Neuronal stem cell (in vitro differentiated cells): ENCODE measurements around the gene ZNF254.

Experiments used
- DNase-seq: peaks from one replicate; pipeline ENCODE4 v3.0.0-alpha.2; 2013; ENCODE audit warnings: low spot score
- H2AFZ ChIP-seq: one replicate; pipeline ENCODE4 v1.6.1; 2013; ENCODE audit warnings: mild to moderate bottlenecking, low read length, inconsistent platforms
- H2AK5ac ChIP-seq: 2 replicates; pipeline ENCODE4 v1.6.1; 2013; ENCODE audit warnings: low read depth, mild to moderate bottlenecking, inconsistent platforms, low read length, moderate library complexity, mixed read lengths
- H2BK120ac ChIP-seq: 2 replicates; pipeline ENCODE4 v1.6.1; 2013; ENCODE audit warnings: low read depth, mild to moderate bottlenecking, inconsistent platforms, low read length, moderate library complexity, mixed read lengths
- H2BK12ac ChIP-seq: one replicate; pipeline ENCODE4 v1.6.1; 2013; ENCODE audit warnings: low read length, inconsistent platforms
- H2BK15ac ChIP-seq: 2 replicates; pipeline ENCODE4 v1.6.1; 2013; ENCODE audit warnings: mild to moderate bottlenecking, low read length, inconsistent platforms, mixed read lengths
- H2BK5ac ChIP-seq: one replicate; pipeline ENCODE4 v1.6.1; 2013; ENCODE audit warnings: inconsistent platforms, mild to moderate bottlenecking, low read length, moderate library complexity
- H3K14ac ChIP-seq: one replicate; pipeline ENCODE4 v1.6.1; 2013; ENCODE audit warnings: low read length, inconsistent platforms
- H3K18ac ChIP-seq: 2 replicates; pipeline ENCODE4 v1.6.1; 2013; ENCODE audit warnings: low read length, inconsistent platforms
- H3K23ac ChIP-seq: 2 replicates; pipeline ENCODE4 v1.6.1; 2013; ENCODE audit warnings: low read depth, mild to moderate bottlenecking, mixed read lengths, low read length, inconsistent platforms; ENCODE audit not compliant: poor library complexity
- H3K27ac ChIP-seq: replicated peaks from 3 replicates; pipeline ENCODE4 v1.5.1; 2013; ENCODE audit warnings: low read length, inconsistent platforms
- H3K27me3 ChIP-seq, 3 experiments: 2 replicates each; pipeline ENCODE4 v1.6.1; 2013; ENCODE audit warnings: low read length in 3 of 3, mild to moderate bottlenecking in 2 of 3, inconsistent platforms in 1 of 3, low read depth in 1 of 3, mixed read lengths in 1 of 3, moderate library complexity in 1 of 3; ENCODE audit not compliant: control insufficient read depth in 3 of 3, insufficient read depth in 3 of 3
- H3K36me3 ChIP-seq, 2 donors: replicated peaks in 1 of 2; 2 replicates each; pipeline ENCODE4 v1.6.1; 2013; ENCODE audit warnings: low read length in 2 of 2; ENCODE audit not compliant: control insufficient read depth in 2 of 2, insufficient read depth in 2 of 2
- H3K4ac ChIP-seq: 2 replicates; pipeline ENCODE4 v1.6.1; 2013; ENCODE audit warnings: inconsistent platforms, mild to moderate bottlenecking, low read length, moderate library complexity
- H3K4me1 ChIP-seq, 2 donors: 1 replicate in 1 of 2; 2 replicates in 1 of 2; pipeline ENCODE4 v1.6.1; 2013; ENCODE audit warnings: low read length in 2 of 2, low read depth in 1 of 2; ENCODE audit not compliant: control insufficient read depth in 2 of 2, insufficient read depth in 1 of 2
- H3K4me2 ChIP-seq: one replicate; pipeline ENCODE4 v1.6.1; 2013; ENCODE audit warnings: mild to moderate bottlenecking, low read length, inconsistent platforms; ENCODE audit not compliant: insufficient read depth, poor library complexity, severe bottlenecking
- H3K4me3 ChIP-seq, 2 donors: 2 replicates each; pipeline ENCODE4 v1.5.1; 2013; ENCODE audit warnings: low read length in 2 of 2, mild to moderate bottlenecking in 2 of 2, inconsistent platforms in 1 of 2, moderate library complexity in 1 of 2
- H3K79me1 ChIP-seq: one replicate; pipeline ENCODE4 v1.6.1; 2013; ENCODE audit warnings: low read depth, mild to moderate bottlenecking, inconsistent platforms, low read length, moderate library complexity
- H3K9ac ChIP-seq: one replicate; pipeline ENCODE4 v1.6.1; 2013; ENCODE audit warnings: mild to moderate bottlenecking, low read depth, low read length, inconsistent platforms; ENCODE audit not compliant: poor library complexity
- H3K9me3 ChIP-seq, 2 donors: replicated peaks in 1 of 2; 2 replicates each; pipeline versions ENCODE3 to v1.6.1; 2013; ENCODE audit warnings: low read length in 2 of 2, mild to moderate bottlenecking in 2 of 2, inconsistent platforms in 1 of 2, low read depth in 1 of 2, mixed read lengths in 1 of 2, moderate library complexity in 1 of 2; ENCODE audit not compliant: control insufficient read depth in 2 of 2, insufficient read depth in 1 of 2
- H4K8ac ChIP-seq: one replicate; pipeline ENCODE4 v1.6.1; 2013; ENCODE audit warnings: low read depth, mild to moderate bottlenecking, inconsistent platforms, low read length, moderate library complexity
- H4K91ac ChIP-seq: one replicate; pipeline ENCODE4 v1.6.1; 2013; ENCODE audit warnings: low read length, low read depth, mild to moderate bottlenecking, inconsistent platforms; ENCODE audit not compliant: poor library complexity
- WGBS, 2 donors: extraction: QIAGEN DNeasy Blood & Tissue Kit; methylation state at CpG; one replicate each; pipeline ENCODE4 v1.1.7; 2013; ENCODE audit warnings: missing lambda C conversion rate in 2 of 2, mixed read lengths in 1 of 2; ENCODE audit not compliant: insufficient read length in 2 of 2, insufficient replicate concordance in 1 of 2; ENCODE audit errors: extremely low coverage in 2 of 2; 5-methylcytosine and 5-hydroxymethylcytosine counted together

Gene ZNF254

GRCh38 chr19:24064175-24064574 lies 22.8 kb upstream of the ZNF254 start:
- Histone ChIP-seq H3K4ac (no peak overlapping the region), H3K9me3 (no peaks in the 10 kb centered on the region), H3K79me1 (no peaks in the 10 kb centered on the region), H3K27ac (no peak overlapping the region), H2AFZ (no peak overlapping the region), H3K9ac (no peak overlapping the region), H3K27me3 (no peaks in the 10 kb centered on the region), H3K23ac (no peak overlapping the region), H3K4me2 (no peak overlapping the region), H4K91ac (no peak overlapping the region), H4K8ac (no peak overlapping the region), H3K14ac (no peak overlapping the region), H3K4me1 (no peaks in the 10 kb centered on the region), H3K18ac (no peak overlapping the region), H3K4me3 (no peak overlapping the region), H2BK12ac (no peak overlapping the region), H2BK5ac (no peak overlapping the region), H2BK120ac (no peak overlapping the region), H2AK5ac (no peak overlapping the region), H2BK15ac (no peak overlapping the region), H3K36me3 (peaks cover 34 to 94% of the 10 kb centered on the region in 2 donors)
- no peak for DNase-seq
- no CpG with 5 or more reads among the region's 1 CpG for WGBS, 2 donors

- no peak overlapping the region for H2BK120ac ChIP-seq
- no peak overlapping the region for H3K18ac ChIP-seq
- no peak overlapping the region for H3K9ac ChIP-seq
- peaks cover 25 to 91% of the 10 kb centered on the region in 2 donors for H3K36me3 ChIP-seq
- no peaks in the 10 kb centered on the region for H3K4me1 ChIP-seq
- no peak overlapping the region for H2BK5ac ChIP-seq
- no peak overlapping the region for H2AFZ ChIP-seq
- no CpG with 5 or more reads among the region's 1 CpG for WGBS, 2 donors
- H3K79me1 ChIP-seq: no peaks in the 10 kb centered on the region
- no peak overlapping the region for H3K27ac ChIP-seq
- H2AK5ac ChIP-seq: no peak overlapping the region
- H2BK15ac ChIP-seq: no peak overlapping the region
- H3K4ac ChIP-seq: no peak overlapping the region
- no peak overlapping the region for H4K91ac ChIP-seq
- no peak overlapping the region for H2BK12ac ChIP-seq
- no peak overlapping the region for H3K4me3 ChIP-seq
- no peaks in the 10 kb centered on the region for H3K9me3 ChIP-seq
- no peak overlapping the region for H4K8ac ChIP-seq
- H3K27me3 ChIP-seq: no peaks in the 10 kb centered on the region
- DNase-seq: no peak
- no peak overlapping the region for H3K14ac ChIP-seq
- H3K23ac ChIP-seq: no peak overlapping the region
- no peak overlapping the region for H3K4me2 ChIP-seq
Observed at GRCh38 chr19:24065243-24065642, 21.7 kb upstream of the ZNF254 start.

- no peak for DNase-seq
- H3K4me2 ChIP-seq: no peak overlapping the region
- no peak overlapping the region for H2BK120ac ChIP-seq
- H3K36me3 ChIP-seq: peaks cover 23 to 91% of the 10 kb centered on the region in 2 donors
- H3K27me3 ChIP-seq: no peaks in the 10 kb centered on the region
- no peak overlapping the region for H3K4me3 ChIP-seq
- H4K8ac ChIP-seq: no peak overlapping the region
- no peak overlapping the region for H2BK12ac ChIP-seq
- no peak overlapping the region for H2BK5ac ChIP-seq
- no peaks in the 10 kb centered on the region for H3K79me1 ChIP-seq
- no peak overlapping the region for H3K18ac ChIP-seq
- H3K9me3 ChIP-seq: no peaks in the 10 kb centered on the region
- no CpG with 5 or more reads among the region's 1 CpG for WGBS, 2 donors
- no peak overlapping the region for H2BK15ac ChIP-seq
- no peak overlapping the region for H4K91ac ChIP-seq
- no peak overlapping the region for H2AFZ ChIP-seq
- no peak overlapping the region for H3K4ac ChIP-seq
- no peak overlapping the region for H3K14ac ChIP-seq
- H3K23ac ChIP-seq: no peak overlapping the region
- no peaks in the 10 kb centered on the region for H3K4me1 ChIP-seq
- peak overlapping the region; percentile 26 for H3K9ac ChIP-seq
- no peak overlapping the region for H2AK5ac ChIP-seq
- H3K27ac ChIP-seq: no peak overlapping the region
Observed at GRCh38 chr19:24065865-24066604, 21.0 kb upstream of the ZNF254 start.

DNA sequence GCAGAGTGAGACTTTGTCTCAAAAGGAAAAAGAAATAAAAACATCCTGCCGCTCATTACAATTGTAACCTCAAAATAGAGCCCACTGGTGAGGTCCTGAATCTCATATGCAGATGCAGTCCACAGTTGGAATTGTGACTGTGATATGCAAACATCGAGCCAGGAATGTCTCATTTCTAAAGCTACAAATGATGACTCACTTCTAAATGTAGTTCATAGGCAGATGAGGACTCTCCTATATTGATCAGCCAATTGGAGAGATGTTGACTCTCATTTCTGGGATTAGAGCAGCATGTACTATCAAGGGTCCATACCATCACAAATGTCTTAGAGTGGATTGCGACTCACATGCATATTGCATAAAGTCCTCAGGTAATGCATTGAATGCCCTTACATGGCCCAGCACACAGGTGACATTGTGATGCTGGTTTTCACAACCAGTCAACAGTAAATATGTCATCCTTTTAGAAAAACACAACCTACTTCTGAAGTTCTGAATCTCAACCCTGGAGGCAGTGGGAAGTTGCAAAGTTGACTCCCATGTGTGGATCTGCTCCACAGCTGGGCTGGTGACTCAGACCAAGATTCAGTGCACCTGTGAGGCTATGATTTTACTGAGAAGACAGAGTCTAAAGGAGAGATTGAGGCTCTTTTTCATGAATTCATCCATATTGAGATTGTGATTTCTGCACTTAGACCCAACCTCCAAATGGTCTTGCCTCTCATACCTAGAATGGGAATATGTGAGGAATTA lies 16.9 kb upstream of the ZNF254 start:
- Histone ChIP-seq H3K14ac (no peak overlapping the region), H3K18ac (no peak overlapping the region), H4K8ac (no peak overlapping the region), H2BK5ac (no peak overlapping the region), H3K4ac (no peak overlapping the region), H3K4me1 (no peaks in the 10 kb centered on the region), H2BK120ac (no peak overlapping the region), H3K27ac (no peak overlapping the region), H3K4me3 (no peak overlapping the region), H3K27me3 (no peaks in the 10 kb centered on the region), H2BK12ac (no peak overlapping the region), H3K36me3 (peaks cover 38 to 95% of the 10 kb centered on the region in 2 donors), H3K79me1 (no peaks in the 10 kb centered on the region), H3K4me2 (no peak overlapping the region), H2AK5ac (no peak overlapping the region), H2AFZ (no peak overlapping the region), H3K23ac (no peak overlapping the region), H3K9me3 (peaks cover 2 to 3% of the 10 kb centered on the region in 2 donors), H2BK15ac (no peak overlapping the region), H3K9ac (no peak overlapping the region), H4K91ac (no peak overlapping the region)
- no peak for DNase-seq
- no CpG with 5 or more reads among the region's 3 CpGs for WGBS, 2 donors
